PC-3 (cell line): ENCODE measurements around the gene AGAP1. TPM values are rescaled to one million over a fixed set of nuclear protein-coding genes. Genes with fewer than 3 reads are reported as not detected.

ENCODE experiments used
- ATAC-seq: fragments of 200-7000 bp; cut with Tn5 transposase; 2 replicates; pipeline ENCODE4 v1.9.1; 2020; ENCODE audit warnings: mild to moderate bottlenecking, moderate library complexity
- BruUV-seq: library from RNA; stranded (reverse); fragments of 400-500 nt; replicated peaks from 2 replicates; lab custom pipeline; 2021; lab: Mats Ljungman, UMichigan
- CTCF ChIA-PET: fragments of 300-600 bp; sonication (Branson Sonifier 250); formaldehyde crosslinking; loops from one replicate; lab custom pipeline; 2022; ENCODE audit warnings: antibody characterized with exemption; lab: Charles Lee
- POLR2A ChIA-PET: fragments of 300-600 bp; sonication (Branson Sonifier 250); formaldehyde crosslinking; loops from one replicate; lab custom pipeline; 2022; ENCODE audit warnings: antibody characterized with exemption; ENCODE audit not compliant: unreplicated experiment; lab: Charles Lee
- DNase-seq: peaks from one replicate; pipeline ENCODE4 v3.0.0-alpha.2; 2015
- H2AFZ ChIP-seq: fragments of 300-600 bp; sonication (generic); 2 replicates; pipeline ENCODE4 v1.6.0; 2016; ENCODE audit warnings: antibody characterized with exemption, low read length
- H3F3A ChIP-seq: fragments of 300-600 bp; sonication (generic); one replicate; pipeline ENCODE4 v1.6.0; 2017; ENCODE audit warnings: antibody characterized with exemption, low read length, control low read depth, mild to moderate bottlenecking; ENCODE audit not compliant: unreplicated experiment
- H3K27ac ChIP-seq: fragments of 300-600 bp; sonication (generic); 2 replicates; pipeline ENCODE4 v1.5.1; 2016; ENCODE audit warnings: mild to moderate bottlenecking, low read length
- H3K27me3 ChIP-seq: fragments of 300-600 bp; sonication (generic); 2 replicates; pipeline ENCODE4 v1.6.1; 2016; ENCODE audit warnings: low read length, mixed read lengths
- H3K36me3 ChIP-seq: fragments of 300-600 bp; sonication (generic); 2 replicates; pipeline ENCODE4 v1.6.1; 2016; ENCODE audit warnings: low read depth, mixed run types, low read length, mixed read lengths
- H3K4me1 ChIP-seq: fragments of 300-600 bp; sonication (generic); 2 replicates; pipeline ENCODE4 v1.5.1; 2016; ENCODE audit warnings: low read length; ENCODE audit not compliant: insufficient read depth
- H3K4me2 ChIP-seq: fragments of 300-600 bp; sonication (generic); 2 replicates; pipeline ENCODE4 v1.6.0; 2016; ENCODE audit warnings: low read length
- H3K4me3 ChIP-seq: fragments of 300-600 bp; sonication (generic); 2 replicates; pipeline ENCODE4 v1.5.1; 2016; ENCODE audit warnings: mild to moderate bottlenecking, low read length, mixed read lengths
- H3K79me2 ChIP-seq: fragments of 300-600 bp; sonication (generic); 2 replicates; pipeline ENCODE4 v1.6.1; 2017; ENCODE audit warnings: low read length, mixed read lengths
- H3K9ac ChIP-seq: fragments of 300-600 bp; sonication (generic); 2 replicates; pipeline ENCODE4 v1.6.0; 2016; ENCODE audit warnings: mild to moderate bottlenecking, low read length
- H3K9me2 ChIP-seq: fragments of 300-600 bp; sonication (generic); replicated peaks from 2 replicates; pipeline ENCODE4 v1.6.1; 2016; ENCODE audit warnings: mixed run types, low read length, mixed read lengths
- H3K9me3 ChIP-seq: fragments of 300-600 bp; sonication (generic); 2 replicates; pipeline ENCODE4 v1.6.1; 2016; ENCODE audit warnings: low read length, mixed read lengths
- H4K20me1 ChIP-seq: fragments of 300-600 bp; sonication (generic); 2 replicates; pipeline ENCODE4 v1.6.1; 2016; ENCODE audit warnings: low read length, mixed read lengths
- EZH2 ChIP-seq: fragments of 300-600 bp; sonication (generic); IDR thresholded peaks from one replicate; pipeline ENCODE4 v1.6.1; 2017; ENCODE audit warnings: antibody characterized with exemption, mild to moderate bottlenecking, low read length; ENCODE audit not compliant: unreplicated experiment
- EZH2phosphoT487 ChIP-seq: fragments of 300-600 bp; sonication (generic); IDR thresholded peaks from 2 replicates; pipeline ENCODE4 v1.6.1; 2018; ENCODE audit warnings: mild to moderate bottlenecking, antibody characterized with exemption, low read length, borderline replicate concordance
- intact Hi-C: fragments of 100-400 bp; cut with micrococcal nuclease; formaldehyde crosslinking; loops from 2 replicates; pipeline ENCODE4 v1.9.0; 2023
- total RNA-seq: library from RNA; depleted of rRNA; stranded (reverse); fragments of >200 nt; gene quantifications from 2 replicates; pipeline ENCODE4 v1.2.3, GENCODE V29; 2014
- TF ChIP-seq, protein P1 (sequence below): fragments of 300-600 bp; sonication (generic); conservative IDR thresholded peaks from 2 replicates; pipeline ENCODE4 v1.5.1; 2017; ENCODE audit warnings: antibody characterized with exemption, low read depth, mild to moderate bottlenecking, low read length

The AGAP1 gene
- total RNA-seq, 1 experiment from 2014 or later = 31.0 TPM

DNA sequence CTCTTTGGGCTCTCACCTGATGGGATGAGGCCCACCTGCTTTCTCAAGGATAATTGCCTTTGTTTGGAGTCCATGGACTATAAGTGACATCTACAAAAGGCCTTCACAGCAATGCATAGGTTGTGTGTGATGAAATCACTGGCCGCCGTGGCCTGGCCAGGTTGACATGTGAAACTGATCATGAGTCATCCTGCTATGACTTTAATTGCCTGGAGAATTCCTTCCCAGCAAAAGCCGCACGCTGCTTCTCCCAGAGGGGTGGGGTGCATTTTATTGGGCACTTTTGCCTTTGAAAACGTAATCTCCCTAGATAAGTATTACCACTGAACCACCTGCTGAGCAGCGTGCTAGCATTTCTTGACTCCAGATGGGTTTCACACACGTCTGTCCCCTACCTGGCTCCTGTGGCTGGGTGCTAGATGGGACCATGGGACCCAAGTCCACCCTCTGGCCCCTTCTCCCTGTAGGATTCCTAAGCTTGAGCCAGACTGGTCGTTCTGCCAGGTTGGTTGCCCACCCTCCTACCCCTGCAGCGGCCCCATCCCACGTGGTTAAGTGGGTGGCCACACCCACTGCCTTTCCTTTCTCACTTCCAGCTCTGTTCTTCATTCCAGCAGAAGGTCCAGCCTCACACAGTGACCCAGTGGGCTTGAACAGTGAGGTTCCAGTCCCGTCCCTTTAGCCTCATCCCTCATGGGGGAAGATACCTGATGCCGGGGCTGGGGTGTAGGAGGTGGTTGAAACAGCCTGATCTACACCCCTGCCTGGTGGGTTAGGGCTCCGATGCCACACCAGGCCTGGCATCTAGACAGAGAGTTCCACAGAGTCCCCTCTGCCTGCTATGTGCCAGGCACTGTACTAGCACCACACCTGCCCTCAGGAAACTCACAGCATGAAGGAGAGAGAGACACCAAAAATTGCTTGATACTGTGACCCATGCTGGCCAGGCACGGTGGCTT is 584.7 kb downstream of the AGAP1 start:
- ATAC-seq = peak; percentile 95
- no peak overlapping the region for H3K4me3 ChIP-seq
- H3K27me3 ChIP-seq = no peaks in the 10 kb centered on the region
- H3K9me2 ChIP-seq = no peaks in the 10 kb centered on the region
- no peak for TF ChIP-seq EZH2phosphoT487
- TF ChIP-seq, protein P1, sequence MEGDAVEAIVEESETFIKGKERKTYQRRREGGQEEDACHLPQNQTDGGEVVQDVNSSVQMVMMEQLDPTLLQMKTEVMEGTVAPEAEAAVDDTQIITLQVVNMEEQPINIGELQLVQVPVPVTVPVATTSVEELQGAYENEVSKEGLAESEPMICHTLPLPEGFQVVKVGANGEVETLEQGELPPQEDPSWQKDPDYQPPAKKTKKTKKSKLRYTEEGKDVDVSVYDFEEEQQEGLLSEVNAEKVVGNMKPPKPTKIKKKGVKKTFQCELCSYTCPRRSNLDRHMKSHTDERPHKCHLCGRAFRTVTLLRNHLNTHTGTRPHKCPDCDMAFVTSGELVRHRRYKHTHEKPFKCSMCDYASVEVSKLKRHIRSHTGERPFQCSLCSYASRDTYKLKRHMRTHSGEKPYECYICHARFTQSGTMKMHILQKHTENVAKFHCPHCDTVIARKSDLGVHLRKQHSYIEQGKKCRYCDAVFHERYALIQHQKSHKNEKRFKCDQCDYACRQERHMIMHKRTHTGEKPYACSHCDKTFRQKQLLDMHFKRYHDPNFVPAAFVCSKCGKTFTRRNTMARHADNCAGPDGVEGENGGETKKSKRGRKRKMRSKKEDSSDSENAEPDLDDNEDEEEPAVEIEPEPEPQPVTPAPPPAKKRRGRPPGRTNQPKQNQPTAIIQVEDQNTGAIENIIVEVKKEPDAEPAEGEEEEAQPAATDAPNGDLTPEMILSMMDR = no peak
- POLR2A ChIA-PET = no interaction called here
- H4K20me1 ChIP-seq = no peaks in the 10 kb centered on the region; the same call in 1 of the 2 replicates
- peak overlapping the region; percentile 64 for H3K4me2 ChIP-seq
- BruUV-seq = no TSS peak
- no peaks in the 10 kb centered on the region for H3F3A ChIP-seq
- CTCF ChIA-PET = no interaction called here
- no peaks in the 10 kb centered on the region for H3K36me3 ChIP-seq
- peak overlapping the region; percentile 57 for H3K9ac ChIP-seq
- intact Hi-C loops = no loop called here
- H3K9me3 ChIP-seq = no peaks in the 10 kb centered on the region
- H2AFZ ChIP-seq = peak overlapping the region; percentile 44; the same call in 1 of the 2 replicates
- H3K79me2 ChIP-seq = no peaks in the 10 kb centered on the region
- DNase-seq = peak; percentile 92
- H3K27ac ChIP-seq = peak overlapping the region; percentile 80
- peaks cover 24% of the 10 kb centered on the region for H3K4me1 ChIP-seq

DNA sequence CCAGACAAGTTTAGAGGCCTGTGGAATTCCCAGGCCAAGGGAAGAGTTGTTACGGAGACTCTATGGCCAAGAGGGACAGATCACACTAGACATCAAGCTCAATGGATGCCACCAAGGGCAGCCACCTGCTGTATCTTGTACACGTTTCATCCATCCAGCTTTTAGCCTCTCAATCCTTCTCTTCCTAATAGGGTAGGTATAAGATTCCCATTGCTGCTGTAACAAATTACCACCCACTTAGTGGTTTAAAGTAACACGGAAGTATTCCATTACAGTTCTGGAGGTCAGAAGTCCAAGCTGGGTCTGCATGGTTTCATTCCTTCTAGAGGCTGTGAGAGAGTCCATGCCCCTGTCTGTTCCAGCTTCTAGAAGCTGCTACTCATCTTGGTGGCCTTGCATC is 586.6 kb downstream of the AGAP1 start:
- DNase-seq (no peak), ATAC-seq (no peak)
- Histone ChIP-seq H3K9ac (no peak overlapping the region), H3K9me2 (no peaks in the 10 kb centered on the region), H3K4me1 (peaks cover 24% of the 10 kb centered on the region), H3K4me2 (no peak overlapping the region), H3K36me3 (no peaks in the 10 kb centered on the region), H4K20me1 (no peaks in the 10 kb centered on the region; the same call in 1 of the 2 replicates), H3K27me3 (no peaks in the 10 kb centered on the region), H3K27ac (no peak overlapping the region), H3F3A (no peaks in the 10 kb centered on the region), H3K4me3 (no peak overlapping the region), H3K9me3 (no peaks in the 10 kb centered on the region), H2AFZ (no peak overlapping the region), H3K79me2 (no peaks in the 10 kb centered on the region)
- ChIA-PET CTCF (no interaction called here), POLR2A (no interaction called here)
- TF ChIP-seq EZH2 (no peak), EZH2phosphoT487 (no peak)
- TF ChIP-seq, protein P1 = no peak
- intact Hi-C loops = no loop called here
- no TSS peak for BruUV-seq

DNA sequence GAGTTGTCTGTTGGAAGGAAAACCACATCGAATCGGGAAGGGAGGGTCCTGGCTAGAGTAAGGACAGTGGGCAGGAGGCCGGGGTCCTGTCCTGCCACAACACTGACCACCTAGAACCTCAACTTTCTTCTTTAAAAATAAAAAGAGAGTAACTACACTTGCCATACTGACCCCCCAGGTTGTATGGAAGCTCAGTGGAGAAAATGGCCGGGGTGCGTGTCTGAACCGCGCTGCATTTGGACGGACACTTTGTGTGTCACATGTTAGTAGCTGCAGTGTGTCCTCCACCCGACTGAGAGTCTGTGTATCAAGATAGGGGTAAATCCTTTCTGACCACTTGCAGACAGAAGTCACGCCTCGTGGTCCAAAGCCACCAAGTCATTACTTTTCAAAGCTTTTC is 587.3 kb downstream of the AGAP1 start:
- no peak overlapping the region for H2AFZ ChIP-seq
- H3F3A ChIP-seq = no peaks in the 10 kb centered on the region
- no peak overlapping the region for H3K4me3 ChIP-seq
- no peak overlapping the region for H3K9ac ChIP-seq
- no peak overlapping the region for H3K27ac ChIP-seq
- TF ChIP-seq EZH2 (no peak), EZH2phosphoT487 (no peak)
- TF ChIP-seq, protein P1 = no peak
- ChIA-PET CTCF (no interaction called here), POLR2A (no interaction called here)
- DNase-seq (no peak), ATAC-seq (no peak)
- no peaks in the 10 kb centered on the region for H3K36me3 ChIP-seq
- peaks cover 24% of the 10 kb centered on the region for H3K4me1 ChIP-seq
- no peaks in the 10 kb centered on the region for H3K9me2 ChIP-seq
- H3K79me2 ChIP-seq = no peaks in the 10 kb centered on the region
- no peaks in the 10 kb centered on the region; the same call in 1 of the 2 replicates for H4K20me1 ChIP-seq
- BruUV-seq = no TSS peak
- H3K4me2 ChIP-seq = no peak overlapping the region; the same call in 1 of the 2 replicates
- H3K9me3 ChIP-seq = no peaks in the 10 kb centered on the region
- intact Hi-C loops = no loop called here
- H3K27me3 ChIP-seq = no peaks in the 10 kb centered on the region
